MV-4-11 (cell line): ENCODE data around the gene HTR3D.
"Not testable (repeated sequence)": the region's sequence is repeated elsewhere in the genome, so short reads cannot be mapped to it uniquely, and the experiment has no call there.

Source experiments
- DNase-seq: peaks from one replicate; lab custom pipeline; 2025; lab: John Stamatoyannopoulos, UW

Gene HTR3D

DNA sequence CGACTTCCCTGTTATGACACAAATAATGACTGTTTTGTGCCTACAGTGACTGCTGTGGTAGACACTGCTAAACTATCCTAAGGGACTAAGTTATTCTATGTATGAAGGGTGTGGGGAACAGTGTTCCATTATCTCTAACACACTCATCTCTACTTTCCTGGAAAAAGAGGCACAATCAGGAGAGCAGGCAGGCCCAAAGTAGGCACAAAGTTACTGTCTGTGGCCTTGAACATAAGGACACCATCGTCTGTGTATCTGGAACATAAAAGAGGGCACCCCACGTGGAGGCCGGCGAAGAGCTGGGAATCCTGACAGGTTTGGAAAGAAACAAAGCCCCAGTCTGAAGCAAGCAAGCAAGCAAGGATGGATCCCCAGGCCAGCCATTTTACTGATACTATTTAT, 15.4 kb upstream of the HTR3D start:
- no peak for DNase-seq

DNA sequence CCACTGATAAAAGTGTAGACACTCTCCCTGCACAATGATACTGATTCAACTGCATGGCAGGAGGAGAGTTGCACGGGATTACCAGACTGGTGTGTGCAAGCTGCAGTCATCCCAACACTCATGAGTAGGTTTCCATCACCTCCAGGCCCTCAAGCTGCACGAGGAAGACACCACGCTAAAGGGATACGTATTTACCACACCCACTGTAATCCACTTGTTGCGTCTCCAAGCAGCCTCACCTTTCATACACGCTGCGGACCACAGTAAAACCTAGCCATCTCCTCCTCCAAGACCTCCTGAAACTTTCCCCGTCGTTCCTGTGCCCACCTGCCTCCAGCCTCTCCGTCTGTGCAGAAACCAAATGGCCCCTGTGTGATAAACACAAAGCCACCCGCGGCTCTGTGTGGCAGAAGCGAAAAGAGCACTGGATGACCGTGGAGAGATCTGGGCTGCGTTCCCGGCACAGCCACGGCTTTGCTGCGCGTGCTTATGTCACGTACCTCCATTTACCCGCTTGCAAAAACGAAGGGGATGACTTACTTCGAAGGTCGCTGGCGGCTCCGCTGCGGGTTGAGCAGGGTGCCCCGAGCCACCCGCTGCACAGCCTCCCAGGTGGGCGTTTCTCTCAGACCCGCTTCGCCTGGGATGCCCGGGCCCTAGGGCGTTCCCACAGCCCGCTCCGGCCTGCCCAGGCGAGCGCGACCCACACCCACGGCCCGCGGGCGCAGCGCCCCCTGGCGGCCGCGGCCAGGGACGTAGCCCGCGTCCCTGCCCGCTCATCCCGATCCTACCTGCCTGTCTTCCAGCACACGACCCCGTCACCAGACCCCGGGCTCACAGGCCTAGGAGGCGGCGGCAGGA, 14.5 kb upstream of the HTR3D start:
- peak; percentile 20 for DNase-seq

DNA sequence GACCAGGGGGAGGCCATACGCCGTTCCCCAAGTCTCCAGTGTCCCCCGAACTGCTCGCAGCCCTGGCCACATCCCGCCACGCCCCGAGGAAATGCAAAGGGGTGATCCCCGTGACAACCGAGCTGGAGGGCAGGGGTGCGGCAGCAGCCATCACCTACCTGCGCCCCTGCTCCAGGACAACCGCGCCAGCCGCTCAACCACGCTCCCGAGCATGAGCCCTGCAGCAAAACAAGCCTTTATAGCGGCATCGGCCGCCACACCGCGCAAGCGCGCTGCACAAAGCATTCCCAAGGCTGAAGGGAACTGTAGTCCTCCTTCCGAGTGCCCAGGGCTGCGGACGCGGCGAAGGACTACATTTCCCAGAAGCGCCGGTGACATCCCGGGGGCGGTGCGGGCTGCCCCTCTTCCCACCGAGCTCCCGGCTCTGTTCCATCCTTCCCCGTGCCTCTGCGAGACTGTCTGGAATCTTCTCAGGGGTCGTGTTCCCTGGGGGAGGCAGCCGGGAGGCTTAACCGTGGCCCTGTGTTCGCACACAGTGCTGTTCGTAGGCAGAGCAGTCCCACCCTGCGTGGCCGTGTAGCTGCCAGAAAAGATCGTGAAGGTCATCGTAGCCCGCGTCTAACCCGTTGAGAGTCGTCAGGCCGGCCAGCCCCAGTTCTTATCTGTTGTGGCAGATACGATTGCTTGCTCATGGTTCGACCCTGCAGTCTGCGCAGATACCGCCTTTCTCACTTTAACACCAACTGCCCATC, 13.7 kb upstream of the HTR3D start, which contains the start of gene ABCC5:
ABCC5 (minus strand) TSS at position 213 of the 752 bp plus-strand sequence. CDS start 3,492 bp downstream, outside the sequence.
- DNase-seq = peak; percentile 85

DNA sequence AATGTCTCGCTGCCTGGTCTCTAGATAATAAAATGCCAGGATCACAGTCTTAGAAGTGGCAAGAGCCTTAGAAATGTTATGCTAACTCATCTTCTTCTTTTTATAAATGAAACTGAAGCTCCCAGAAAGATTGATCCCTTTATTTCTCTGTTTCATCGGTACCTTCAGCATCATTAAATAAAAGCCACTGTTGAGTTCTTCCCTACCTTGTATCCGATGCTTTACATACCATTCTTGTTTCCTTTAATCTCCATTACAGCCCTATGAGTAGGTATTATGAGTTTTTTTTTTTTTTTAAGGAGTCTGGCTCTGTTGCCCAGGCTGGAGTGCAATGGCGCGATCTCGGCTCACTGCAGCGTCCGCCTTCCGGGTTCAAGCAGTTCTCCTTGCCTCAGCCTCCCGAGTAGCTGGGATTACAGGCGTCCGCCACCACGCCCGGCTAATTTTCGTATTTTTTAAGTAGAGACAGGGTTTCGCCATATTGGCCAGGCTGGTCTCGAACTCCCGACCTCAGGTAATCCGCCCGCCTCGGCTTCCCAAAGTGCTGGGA, 13.0 kb upstream of the HTR3D start:
- DNase-seq = no peak

DNA sequence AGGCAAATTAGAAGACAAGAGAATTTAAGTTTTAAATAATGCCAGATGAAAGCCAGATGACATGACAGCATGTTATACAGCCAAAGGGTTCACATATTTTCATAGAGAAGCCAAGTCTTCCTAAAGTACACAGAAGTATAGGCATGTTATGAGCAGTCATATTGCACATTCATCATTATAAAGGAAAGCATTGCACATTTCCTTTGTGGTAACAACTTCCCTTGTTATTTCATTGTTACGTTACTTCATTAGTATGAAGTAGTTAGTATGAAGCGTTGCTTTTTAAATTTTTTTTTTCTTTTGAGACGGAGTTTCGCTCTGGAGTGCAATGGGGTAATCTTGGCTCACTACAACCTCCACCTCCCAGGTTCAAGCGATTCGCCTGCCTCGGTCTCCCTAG, 9.2 kb upstream of the HTR3D start:
- DNase-seq = peak; percentile 90

DNA sequence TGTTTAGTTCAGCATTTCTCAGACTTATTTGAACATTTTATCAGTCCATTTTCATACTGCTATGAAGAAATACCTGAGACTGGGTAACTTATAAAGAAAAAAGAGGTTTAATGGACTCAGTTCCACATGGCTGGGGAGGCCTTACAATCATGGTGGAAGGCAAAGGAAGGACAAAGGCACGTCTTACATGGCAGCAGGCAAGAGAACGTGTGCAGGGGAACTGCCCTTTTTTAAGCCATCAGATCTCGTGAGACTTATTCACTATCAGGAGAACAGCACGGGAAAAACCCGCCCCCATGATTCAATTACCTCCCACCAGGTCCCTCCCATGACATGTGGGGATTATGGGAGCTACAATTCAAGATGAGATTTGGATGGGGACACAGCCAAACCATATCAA, 6.3 kb upstream of the HTR3D start:
- not testable (repeated sequence) for DNase-seq

DNA sequence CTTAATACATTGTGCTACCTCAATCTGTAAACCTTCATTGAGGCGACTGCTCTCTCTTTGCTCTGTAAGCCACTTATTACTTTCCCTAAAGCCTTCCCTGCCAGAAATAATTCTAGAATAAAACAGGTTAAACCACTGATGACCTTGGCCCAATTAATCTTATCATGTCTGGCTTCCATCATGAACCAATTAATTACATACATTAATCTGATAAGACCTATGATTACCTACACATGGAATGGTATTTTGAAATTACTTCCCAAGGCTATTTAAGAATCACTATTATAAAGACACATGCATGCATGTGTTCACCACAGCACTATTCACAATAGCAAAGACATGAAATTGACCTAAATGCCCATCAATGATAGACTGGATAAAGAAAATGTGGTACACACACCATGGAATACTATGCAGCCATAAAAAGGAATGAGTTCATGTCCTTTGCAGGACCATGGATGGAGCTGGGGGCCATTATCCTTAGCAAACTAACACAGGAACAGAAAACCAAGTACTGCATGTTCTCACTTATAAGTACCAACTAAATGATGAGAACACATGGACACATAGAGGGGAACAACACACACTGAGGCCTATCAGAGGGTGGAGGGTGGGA, 3.2 kb upstream of the HTR3D start:
- DNase-seq = not testable (repeated sequence)

DNA sequence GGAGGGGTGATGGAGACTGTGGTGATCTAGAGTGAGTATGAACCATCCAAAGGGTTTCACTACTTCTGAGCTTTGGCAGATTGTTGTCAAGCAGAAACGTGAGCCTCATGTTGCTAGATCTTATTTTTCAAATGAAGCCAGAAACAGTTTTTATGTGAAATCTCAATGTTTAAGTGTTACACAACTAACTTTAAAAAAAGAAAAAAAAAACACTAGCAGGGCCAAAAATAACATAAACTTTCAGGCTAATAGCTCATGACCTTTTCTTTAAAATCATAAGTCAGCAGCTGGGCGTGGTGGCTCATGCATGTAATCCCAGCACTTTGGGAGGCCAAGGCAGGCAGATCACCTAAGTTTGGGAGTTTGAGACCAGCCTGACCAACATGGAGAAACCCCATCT, 2.1 kb upstream of the HTR3D start:
- no peak for DNase-seq

DNA sequence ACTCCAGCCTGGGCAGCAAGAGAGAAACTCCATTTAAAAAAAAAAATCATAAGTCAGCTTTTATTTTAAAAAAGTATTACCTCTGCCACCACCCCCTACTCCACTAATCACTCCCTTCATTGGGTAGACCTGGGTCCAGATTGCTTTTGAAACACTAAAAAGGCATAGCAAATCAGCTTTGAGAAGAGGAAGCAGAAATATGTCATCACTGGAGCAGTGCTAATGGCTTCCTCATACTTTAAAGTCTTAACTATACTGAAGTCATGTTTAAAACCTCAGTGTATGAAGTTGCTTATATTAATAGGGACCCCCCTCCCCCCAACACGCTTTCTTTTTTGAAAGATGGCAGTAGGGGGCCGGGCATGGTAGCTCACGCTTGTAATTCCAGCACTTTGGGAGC, 1.0 kb upstream of the HTR3D start:
- peak; percentile 3 for DNase-seq

DNA sequence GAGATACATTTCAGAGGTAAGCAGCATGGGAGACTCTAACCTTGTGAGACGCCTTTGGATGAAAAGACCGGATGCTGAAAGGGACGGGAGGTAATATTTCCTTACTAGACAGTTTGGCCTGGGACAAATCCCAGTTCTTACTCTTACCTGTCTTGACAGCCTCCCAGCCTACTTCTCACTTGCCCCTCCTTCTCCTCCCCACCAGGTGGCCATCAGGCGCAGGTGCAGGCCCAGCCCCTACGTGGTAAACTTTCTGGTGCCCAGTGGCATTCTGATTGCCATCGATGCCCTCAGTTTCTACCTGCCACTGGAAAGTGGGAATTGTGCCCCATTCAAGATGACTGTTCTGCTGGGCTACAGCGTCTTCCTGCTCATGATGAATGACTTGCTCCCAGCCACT, 6.3 kb downstream of the HTR3D start:
- DNase-seq = no peak

DNA sequence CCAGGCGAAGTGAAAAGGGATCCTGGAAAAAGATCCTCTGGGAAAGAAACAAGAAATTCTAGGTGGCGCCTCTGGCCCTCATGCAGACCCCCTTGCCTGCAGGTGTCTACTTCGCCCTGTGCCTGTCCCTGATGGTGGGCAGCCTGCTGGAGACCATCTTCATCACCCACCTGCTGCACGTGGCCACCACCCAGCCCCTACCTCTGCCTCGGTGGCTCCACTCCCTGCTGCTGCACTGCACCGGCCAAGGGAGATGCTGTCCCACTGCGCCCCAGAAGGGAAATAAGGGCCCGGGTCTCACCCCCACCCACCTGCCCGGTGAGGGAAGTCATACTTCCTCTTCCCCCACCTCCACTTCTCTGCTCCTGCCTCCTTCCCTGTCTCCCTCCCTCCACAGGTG, 6.8 kb downstream of the HTR3D start:
- not testable (repeated sequence) for DNase-seq

DNA sequence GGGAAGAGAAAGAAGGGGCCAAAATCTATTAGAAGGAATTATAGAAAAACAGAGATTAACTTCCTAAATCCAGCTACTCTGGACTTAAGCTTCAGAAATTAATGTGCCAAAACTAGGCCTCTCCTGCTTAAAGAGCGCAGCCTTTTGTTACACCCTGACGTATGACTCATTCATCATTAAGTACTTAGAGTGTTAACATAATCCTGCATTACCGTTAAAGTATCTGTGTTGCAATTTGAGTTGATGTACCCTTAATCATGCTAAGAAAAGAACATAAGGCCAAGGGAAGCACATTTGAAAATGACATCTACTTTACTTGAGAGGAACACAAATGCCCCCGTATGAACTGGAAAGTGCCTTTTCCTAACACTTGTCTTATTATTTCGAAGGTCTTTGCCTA, 7.9 kb downstream of the HTR3D start:
- DNase-seq = peak; percentile 92

DNA sequence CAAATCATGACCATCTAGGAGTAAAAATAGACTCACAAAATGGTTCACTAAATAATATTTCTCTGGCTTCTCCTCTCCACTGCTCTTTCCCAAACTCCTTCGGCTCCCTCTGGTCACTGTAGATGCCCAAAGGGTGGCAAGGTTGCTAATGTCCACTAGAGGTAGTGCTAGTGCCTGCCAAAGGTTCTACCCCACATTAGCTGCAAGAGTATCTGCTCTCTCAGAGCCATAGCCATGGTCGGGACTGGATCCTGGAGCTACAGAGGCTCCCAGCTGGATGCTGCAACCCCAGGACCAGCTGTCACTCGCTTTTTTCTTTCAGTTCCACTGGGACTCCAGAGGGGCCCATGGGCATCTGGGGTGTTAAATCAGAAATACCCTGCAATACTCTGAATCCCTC, 8.5 kb downstream of the HTR3D start:
- DNase-seq = peak; percentile 16

DNA sequence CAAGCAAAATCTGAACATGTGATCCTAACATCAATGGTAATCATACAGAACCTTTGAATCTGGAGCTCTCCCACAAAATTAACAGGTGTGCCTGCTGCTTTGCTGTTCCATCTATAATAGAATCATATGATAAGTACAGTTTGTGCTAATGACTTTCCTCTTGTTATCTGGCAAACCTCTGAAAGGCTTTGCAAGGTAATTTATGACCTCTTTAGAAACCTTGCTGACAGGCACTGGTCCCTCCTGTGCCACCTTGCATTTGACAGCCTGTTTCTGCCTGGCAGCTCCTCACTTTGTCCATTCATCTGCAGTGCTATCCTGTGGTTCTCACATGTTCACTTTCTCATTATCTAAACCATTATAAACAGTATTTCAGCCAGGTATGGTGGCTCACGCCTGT, 11.1 kb downstream of the HTR3D start:
- DNase-seq = no peak

DNA sequence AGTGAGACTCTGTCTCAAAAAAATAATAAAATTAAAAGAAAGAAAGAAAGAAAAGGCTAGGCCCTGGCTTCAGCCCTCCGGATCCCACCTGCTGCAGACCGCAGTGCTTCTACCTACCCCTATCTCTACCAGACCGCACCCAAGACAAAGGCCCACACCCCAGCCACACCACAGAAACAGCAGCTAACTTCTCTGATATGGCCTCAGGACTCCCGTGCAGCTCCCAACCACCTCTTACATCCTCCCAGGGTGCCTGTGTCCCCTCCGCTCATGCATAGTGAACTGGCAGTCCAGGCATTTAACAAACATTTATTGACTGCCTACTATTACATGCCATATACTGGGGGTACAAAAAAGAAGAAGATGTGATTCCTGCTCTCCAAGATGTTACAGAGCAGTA, 14.5 kb downstream of the HTR3D start:
- no peak for DNase-seq

DNA sequence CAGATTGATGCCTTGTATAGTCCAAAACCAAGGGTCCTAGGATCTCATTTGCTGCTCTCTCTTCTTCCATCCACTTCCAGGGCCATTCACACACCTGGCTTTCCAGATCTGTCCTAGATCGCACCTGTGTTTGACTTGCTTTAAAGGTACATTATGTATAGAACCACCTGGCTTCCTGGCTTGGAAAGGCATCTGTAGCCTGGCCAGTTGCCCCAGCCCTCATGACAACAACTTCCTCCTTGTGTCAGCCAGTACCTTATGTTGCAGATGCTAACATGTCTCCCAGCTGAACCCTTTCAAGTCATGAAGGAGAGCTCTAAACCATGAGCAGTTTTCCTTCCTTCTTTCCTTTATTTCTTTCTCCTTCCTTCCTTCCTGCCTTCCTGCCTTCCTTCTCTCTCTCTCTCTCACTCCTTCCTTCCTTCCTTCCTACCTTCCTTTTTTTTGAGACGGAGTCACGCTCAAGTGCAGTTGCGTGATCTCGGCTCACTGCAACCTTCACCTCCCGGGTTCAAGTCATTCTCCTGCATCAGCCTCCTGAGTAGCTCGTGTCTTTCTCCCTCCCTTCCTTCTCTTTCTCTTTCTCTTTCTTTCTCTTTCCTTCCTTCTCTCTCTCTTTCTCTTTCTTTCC, 18.8 kb downstream of the HTR3D start:
- peak; percentile 7 for DNase-seq

DNA sequence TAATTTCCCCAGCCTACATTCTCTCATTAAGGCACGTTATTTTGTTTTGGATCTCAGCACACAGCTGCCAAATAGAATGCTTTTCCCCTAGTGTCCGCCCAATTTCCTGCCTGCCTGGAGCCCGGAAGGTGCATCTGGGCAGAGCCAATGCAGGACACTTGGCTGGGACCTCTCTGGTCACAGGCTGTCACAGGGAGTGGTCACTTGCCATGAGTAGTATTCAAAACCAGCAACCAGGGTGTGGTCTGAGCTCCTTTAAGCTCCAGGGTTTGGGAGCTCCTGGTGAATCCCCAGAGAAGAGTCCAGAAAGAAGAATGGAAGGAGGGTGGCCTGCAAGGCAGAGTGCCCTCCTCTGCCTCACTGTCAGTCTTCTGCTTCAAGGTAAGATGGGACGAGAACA, 21.2 kb downstream of the HTR3D start, which contains the start of gene HTR3C:
HTR3C (plus strand) TSS at position 281 of the 400 bp plus-strand sequence; CDS start at position 315, 34 bp downstream.
- DNase-seq = no peak

DNA sequence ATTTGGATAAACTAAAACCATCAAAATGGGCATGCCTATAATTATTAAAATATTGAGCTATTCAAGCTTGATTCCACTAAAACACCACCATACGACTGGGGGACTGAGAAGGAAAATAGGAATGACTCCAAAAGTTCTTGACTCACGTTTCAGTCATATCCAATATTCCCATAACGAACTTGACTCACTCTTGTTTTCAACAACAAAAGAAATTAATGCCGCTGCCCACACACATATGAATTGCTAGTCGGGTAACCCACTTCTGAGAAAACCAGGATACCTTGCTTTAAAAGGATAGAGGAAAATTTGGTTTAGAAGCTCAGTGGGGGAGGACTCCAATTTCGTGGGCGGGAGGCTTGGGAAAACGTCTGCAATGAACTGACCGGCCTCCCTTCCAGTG, 26.5 kb downstream of the HTR3D start:
- no peak for DNase-seq

DNA sequence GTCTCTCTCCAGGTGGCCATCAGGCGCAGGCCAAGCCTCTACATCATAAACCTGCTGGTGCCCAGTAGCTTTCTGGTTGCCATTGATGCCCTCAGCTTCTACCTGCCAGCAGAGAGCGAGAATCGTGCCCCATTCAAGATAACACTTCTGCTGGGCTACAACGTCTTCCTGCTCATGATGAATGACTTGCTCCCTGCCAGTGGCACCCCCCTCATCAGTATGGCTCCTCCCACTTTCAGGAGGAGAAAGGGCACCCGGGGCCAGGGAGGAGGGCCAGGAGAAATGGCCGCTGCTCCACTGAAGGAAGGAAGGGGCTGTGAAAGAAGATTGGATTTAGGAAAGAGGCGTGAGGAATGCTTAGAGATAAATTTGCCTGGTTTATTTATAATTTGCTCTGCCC, 27.9 kb downstream of the HTR3D start:
- DNase-seq = no peak

DNA sequence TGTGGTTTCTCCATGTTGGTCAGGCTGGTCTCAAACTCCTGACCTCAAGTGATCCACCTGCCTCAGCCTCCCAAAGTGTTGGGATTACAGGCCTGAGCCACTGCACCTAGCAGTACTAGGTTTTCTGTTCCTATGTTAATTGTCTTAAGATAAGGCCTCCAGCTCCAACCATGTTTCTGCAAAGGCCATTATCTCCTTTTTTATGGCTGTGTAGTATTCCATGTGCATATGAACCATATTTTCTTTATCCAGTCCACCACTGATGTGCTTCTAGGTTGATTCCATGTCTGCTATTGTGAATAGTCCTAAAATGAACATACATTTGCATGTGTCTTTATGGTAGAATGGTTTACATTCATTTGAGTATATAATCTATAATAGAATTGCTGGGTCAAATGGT, 31.1 kb downstream of the HTR3D start:
- DNase-seq = no peak

DNA sequence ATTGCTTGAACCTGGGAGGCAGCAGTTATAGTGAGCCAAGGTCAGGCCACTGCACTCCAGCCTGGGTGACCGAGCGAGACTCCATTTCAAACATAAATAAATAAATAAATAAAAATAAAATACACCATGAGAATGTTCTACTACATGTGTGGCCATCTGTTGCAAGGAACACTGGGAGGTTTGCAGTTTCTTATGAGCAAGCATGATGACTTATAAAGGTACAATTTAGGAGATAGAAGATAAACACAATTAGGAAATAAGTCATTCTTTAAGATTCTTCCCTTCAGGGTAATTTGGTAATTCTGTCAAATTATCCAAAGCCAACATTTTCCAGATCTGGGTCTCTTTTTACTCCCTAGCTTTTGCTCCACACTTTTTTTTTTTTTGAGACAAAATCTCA, 34.7 kb downstream of the HTR3D start:
- DNase-seq = no peak

DNA sequence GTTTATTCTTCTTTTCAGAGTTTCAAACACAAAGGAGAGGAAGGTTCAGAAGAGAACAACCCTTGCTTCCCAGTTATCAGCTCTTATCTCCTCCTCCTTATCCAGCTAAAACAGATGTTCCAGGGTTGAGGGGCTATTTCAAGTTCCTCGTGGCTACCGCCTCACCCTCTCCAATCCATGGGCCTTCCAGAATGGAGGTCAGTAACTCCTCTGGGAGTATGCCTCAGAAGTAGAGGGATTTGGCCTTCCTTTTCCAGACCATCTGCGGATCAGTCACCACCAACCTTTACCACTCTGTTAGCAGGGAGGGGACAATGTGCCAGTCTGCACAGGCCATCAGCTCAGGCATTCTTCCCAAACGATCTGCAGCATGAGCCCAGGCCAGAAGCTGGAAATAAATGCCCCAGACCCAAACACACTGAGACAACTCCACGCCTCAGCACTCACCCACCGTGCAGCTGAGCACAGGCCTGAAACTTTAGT, 36.1 kb downstream of the HTR3D start:
- no peak for DNase-seq
